GM12878 (cell line): Measurements from ENCODE around the gene FBXW8. TPM values are rescaled to one million over a fixed set of nuclear protein-coding genes. Genes with fewer than 3 reads are reported as not detected.
A peak's percentile ranks its signal among the peaks of the same experiment; 100 is the strongest.

Experiments used
- ATAC-seq: fragments of 200-7000 bp; cut with Tn5 transposase; 3 replicates; pipeline ENCODE4 v1.9.1; 2020; ENCODE audit warnings: mild to moderate bottlenecking, moderate library complexity
- BruUV-seq: library from RNA; stranded (reverse); fragments of 400-500 nt; replicated peaks from 2 replicates; lab custom pipeline; 2021; lab: Mats Ljungman, UMichigan
- CTCF ChIA-PET: fragments of 300-600 bp; sonication (Branson Sonifier 250); formaldehyde crosslinking; extraction: SDS; loops from one replicate; lab custom pipeline; 2021; ENCODE audit warnings: inconsistent platforms; lab: Yijun Ruan, JAX
- POLR2A ChIA-PET: fragments of 350-600 bp; formaldehyde crosslinking; extraction: SDS; loops from one replicate; lab custom pipeline; 2021; ENCODE audit warnings: inconsistent platforms; lab: Charles Lee
- RAD21 ChIA-PET: fragments of 300-600 bp; sonication (Branson Sonifier 250); formaldehyde crosslinking; loops from one replicate; lab custom pipeline; 2023; ENCODE audit warnings: antibody characterized with exemption; ENCODE audit not compliant: unreplicated experiment; lab: Charles Lee
- SMC1A ChIA-PET: fragments of 300-600 bp; sonication (Branson Sonifier 250); formaldehyde crosslinking; loops from one replicate; lab custom pipeline; 2023; ENCODE audit not compliant: unreplicated experiment, uncharacterized antibody; lab: Charles Lee
- DNase-seq: peaks from one replicate; pipeline ENCODE4 v3.0.0-alpha.2; 2011; ENCODE audit warnings: low read depth, low spot score
- FAIRE-seq: peaks from 3 replicates; lab custom pipeline; 2011; peaks lifted over from hg19 to GRCh38; lab: Jason Lieb, UNC
- H2AFZ ChIP-seq: 2 replicates; pipeline ENCODE4 v1.6.0; 2011; ENCODE audit warnings: low read depth, low read length, control low read depth; ENCODE audit not compliant: control insufficient read depth
- H3K27ac ChIP-seq: 2 replicates; pipeline ENCODE4 v1.5.1; 2011; ENCODE audit warnings: control low read depth; ENCODE audit not compliant: control insufficient read depth, insufficient read depth
- H3K27me3 ChIP-seq, 2 experiments: replicated peaks in 1 of 2; 2 replicates each; pipeline versions ENCODE4 v1.6.0 to v1.6.1; 2011; ENCODE audit warnings: low read length in 1 of 2; ENCODE audit not compliant: control insufficient read depth in 2 of 2, insufficient read depth in 2 of 2
- H3K36me3 ChIP-seq, 2 experiments: 2 replicates each; pipeline ENCODE4 v1.5.1; 2011; ENCODE audit warnings: low read length in 1 of 2; ENCODE audit not compliant: control insufficient read depth in 2 of 2, insufficient read depth in 2 of 2
- H3K4me1 ChIP-seq: 2 replicates; pipeline ENCODE4 v1.6.1; 2011; ENCODE audit warnings: mild to moderate bottlenecking, low read length, moderate library complexity, mixed read lengths; ENCODE audit not compliant: control insufficient read depth, insufficient read depth
- H3K4me2 ChIP-seq: 2 replicates; pipeline ENCODE4 v1.6.0; 2011; ENCODE audit warnings: control low read depth; ENCODE audit not compliant: control insufficient read depth, insufficient read depth
- H3K4me3 ChIP-seq: fragments of 200-600 bp; sonication (generic); 2 replicates; pipeline ENCODE4 v1.5.1; 2016
- H3K79me2 ChIP-seq: 2 replicates; pipeline ENCODE4 v1.6.0; 2011; ENCODE audit warnings: low read length; ENCODE audit not compliant: control insufficient read depth, insufficient read depth
- H3K9ac ChIP-seq: 2 replicates; pipeline ENCODE4 v1.8.0; 2011; ENCODE audit warnings: low read length, control low read depth, mixed read lengths; ENCODE audit not compliant: control insufficient read depth, insufficient read depth
- H3K9me3 ChIP-seq: replicated peaks from 3 replicates; pipeline ENCODE4 v1.5.1; 2011; ENCODE audit warnings: mild to moderate bottlenecking, low read length; ENCODE audit not compliant: control insufficient read depth, insufficient read depth
- H4K20me1 ChIP-seq: 2 replicates; pipeline ENCODE4 v1.6.0; 2011; ENCODE audit not compliant: control insufficient read depth, insufficient read depth
- CTCF ChIP-seq, 3 experiments: IDR thresholded peaks in 2 of 3; conservative IDR thresholded peaks in 1 of 3; 2 replicates each; pipeline ENCODE4 v1.5.1; 2011; ENCODE audit warnings: low read depth in 3 of 3, low read length in 3 of 3, mild to moderate bottlenecking in 3 of 3, control low read depth in 2 of 3, moderate library complexity in 2 of 3, inconsistent platforms in 1 of 3, mixed read lengths in 1 of 3; ENCODE audit not compliant: control insufficient read depth in 2 of 3, insufficient read depth in 1 of 3; ENCODE audit errors: extremely low read depth in 1 of 3
- FOS ChIP-seq: IDR thresholded peaks from 3 replicates; pipeline ENCODE4 v1.6.1; 2011; ENCODE audit warnings: borderline replicate concordance; ENCODE audit not compliant: insufficient read length; ENCODE audit errors: extremely low read depth
- LARP7 ChIP-seq: fragments of 450-650 bp; IDR thresholded peaks from 2 replicates; pipeline ENCODE4 v1.6.1; 2017; ENCODE audit warnings: mild to moderate bottlenecking
- SMAD5 ChIP-seq: IDR thresholded peaks from 2 replicates; pipeline ENCODE4 v1.6.1; 2016; ENCODE audit warnings: antibody characterized with exemption, low read depth
- WRNIP1 ChIP-seq: IDR thresholded peaks from 2 replicates; pipeline ENCODE4 v1.6.1; 2011; ENCODE audit warnings: low read depth, low read length, improper control_type of control experiment, borderline replicate concordance
- YY1 ChIP-seq: IDR thresholded peaks from 2 replicates; pipeline ENCODE4 v1.6.1; 2011; ENCODE audit warnings: low read depth, mild to moderate bottlenecking, low read length
- WGBS: methylation state at CpG from one replicate; pipeline ENCODE4 v1.1.6; 2016; ENCODE audit warnings: low lambda C conversion rate; ENCODE audit not compliant: insufficient replicate concordance, insufficient coverage; ENCODE audit errors: missing lambda C conversion rate; 5-methylcytosine and 5-hydroxymethylcytosine counted together
- in situ Hi-C: fragments of 300-500 bp; cut with MboI; formaldehyde crosslinking; loops from 9 replicates; pipeline ENCODE4 v1.14.3; 2018; ENCODE audit warnings: mixed read lengths
- intact Hi-C: fragments of 100-400 bp; cut with micrococcal nuclease; formaldehyde crosslinking; loops from one replicate; pipeline ENCODE4 v1.14.2; 2022; ENCODE audit not compliant: unreplicated experiment
- polyA plus RNA-seq, 11 experiments: library from polyadenylated mRNA; depleted of rRNA in 4 of 11; unstranded in 6 of 11; stranded (reverse) in 5 of 11; fragments of >200 nt; fragmentation: Nextera tagmentation in 4 of 11; fragmentation: Illumina TruSeq in 1 of 11; extraction: Ambion mirVana in 4 of 11; extraction: Trizol in 1 of 11; gene quantifications; 1 replicate in 1 of 11; 2 replicates in 10 of 11; pipeline versions ENCODE4 v1.2.1 to v1.2.3, GENCODE V29; 2011 to 2016; ENCODE audit warnings: inconsistent platforms in 2 of 11, missing spikeins in 2 of 11, low read depth in 1 of 11
- total RNA-seq, 4 experiments: library from RNA; depleted of rRNA in 3 of 4; stranded (reverse); fragments of >200 nt in 3 of 4; fragmentation: Illumina TruSeq in 1 of 4; extraction: Trizol in 1 of 4; gene quantifications; 2 replicates each; pipeline versions ENCODE4 v1.2.1 to v1.2.3, GENCODE V29; 2013 to 2021

FBXW8 gene
- total and polyA plus RNA-seq, 10 of the 15 experiments (the other 5 are each of a cell fraction or from before 2014, with no cell fraction given) = 0.49 to 7.5 (median 4.4) TPM

- Histone ChIP-seq H2AFZ (no peak overlapping the region), H3K9me3 (no peaks in the 10 kb centered on the region), H3K9ac (no peak overlapping the region), H3K4me3 (no peak overlapping the region), H3K4me1 (peaks cover 22% of the 10 kb centered on the region), H3K79me2 (no peaks in the 10 kb centered on the region), H3K4me2 (no peak overlapping the region), H3K27me3 (no peaks in the 10 kb centered on the region), H4K20me1 (no peaks in the 10 kb centered on the region), H3K27ac (no peak overlapping the region), H3K36me3 (no peaks in the 10 kb centered on the region)
- in situ Hi-C loops (no loop called here), intact Hi-C loops (no loop called here)
- 68% methylated on average over 4 of the region's 4 CpGs for WGBS
- ChIA-PET CTCF (interaction anchor here (1.1 to 1.5 kb wide), 2 partner anchors 258 kb away, joined by 3 to 4 read pairs; no protein-coding TSS in a partner anchor), RAD21 (no interaction called here), POLR2A (no interaction called here), SMC1A (no interaction called here)
- FAIRE-seq (no peak), ATAC-seq (no peak), DNase-seq (no peak)
- no TSS peak for BruUV-seq
- TF ChIP-seq LARP7 = no peak
- no peak for TF ChIP-seq WRNIP1
Observed at GRCh38 chr12:116862167-116862566, 48.6 kb upstream of the FBXW8 start.

GRCh38 chr12:116863275-116863767 lies 47.4 kb upstream of the FBXW8 start:
- ATAC-seq = no peak
- Histone ChIP-seq H3K4me3 (no peak overlapping the region), H3K27ac (no peak overlapping the region), H2AFZ (no peak overlapping the region), H3K9me3 (no peaks in the 10 kb centered on the region), H3K27me3 (no peaks in the 10 kb centered on the region), H3K9ac (no peak overlapping the region), H4K20me1 (no peaks in the 10 kb centered on the region), H3K79me2 (no peaks in the 10 kb centered on the region), H3K4me2 (no peak overlapping the region), H3K36me3 (no peaks in the 10 kb centered on the region), H3K4me1 (peaks cover 16% of the 10 kb centered on the region)
- intact Hi-C loops (no loop called here), in situ Hi-C loops (no loop called here)
- BruUV-seq = no TSS peak
- POLR2A ChIA-PET = no interaction called here
- no peak for FAIRE-seq
- TF ChIP-seq YY1 (no peak), FOS (no peak), SMAD5 (no peak), CTCF (IDR thresholded peaks at IDR 0.05 in 2 of 3, conservative IDR thresholded peaks at IDR 0.05 in 1 of 3; ENCODE audit: control insufficient read depth in 2 of 3, extremely low read depth in 1 of 3, insufficient read depth in 1 of 3, low read depth in 3 of 3, low read length in 3 of 3) (peak; percentile 28 to 69 (median 63))
- SMC1A ChIA-PET = interaction anchor here (0.7 to 1.1 kb wide), 2 partner anchors 11 to 488 kb away, joined by 3 to 4 read pairs; no protein-coding TSS in a partner anchor
- DNase-seq = no peak
- RAD21 ChIA-PET = no interaction called here
- CTCF ChIA-PET = interaction anchor here (0.6 to 1.5 kb wide), 6 partner anchors 33 to 257 kb away, joined by 3 to 6 read pairs (median 4); no protein-coding TSS in a partner anchor
- WGBS = 43% methylated on average over 5 of the region's 6 CpGs
